Endothelial cell (in vitro differentiated cells): ENCODE results near the gene MRTO4. TPM values are rescaled to one million over a fixed set of nuclear protein-coding genes. Genes with fewer than 3 reads are reported as not detected.

Source experiments
- total RNA-seq: library from RNA; stranded (reverse); fragmentation: NEBNext Ultra II Directional; extraction: Animal tissue kit (Norgen Biotek cat#: 25700); gene quantifications from one replicate; pipeline ENCODE4 v1.2.1, GENCODE V29; 2021; ENCODE audit not compliant: unreplicated experiment

Gene MRTO4
- total RNA-seq, 1 donor from 2014 or later = 22.4 TPM

Other genes starting within 250 kb of the MRTO4 start
- 223 TPM for gene UBR4, start 41.5 kb upstream of the MRTO4 start, total RNA-seq
- gene EMC1, start 281 bp upstream of the MRTO4 start, total RNA-seq = 50.5 TPM
- 1.1 TPM for gene AKR7A3, start 37.0 kb downstream of the MRTO4 start, total RNA-seq
- 34.1 TPM for gene AKR7A2, start 60.3 kb downstream of the MRTO4 start, total RNA-seq
- gene SLC66A1, start 60.5 kb downstream of the MRTO4 start, total RNA-seq = 22.6 TPM
- gene CAPZB, start 233.7 kb downstream of the MRTO4 start, total RNA-seq = 414 TPM